Iris pigment epithelial cell (primary cell): Measurements from ENCODE around the gene CHEK2.
"Not testable (repeated sequence)": the region's sequence is repeated elsewhere in the genome, so short reads cannot be mapped to it uniquely, and the experiment has no call there.

Experiments
- DNase-seq: peaks from one replicate; pipeline ENCODE4 v3.0.0-alpha.2; 2011; ENCODE audit warnings: low read depth

The CHEK2 gene

GRCh38 chr22:28682966-28683365 lies 58.7 kb downstream of the CHEK2 start:
- not testable (repeated sequence) for DNase-seq

DNA sequence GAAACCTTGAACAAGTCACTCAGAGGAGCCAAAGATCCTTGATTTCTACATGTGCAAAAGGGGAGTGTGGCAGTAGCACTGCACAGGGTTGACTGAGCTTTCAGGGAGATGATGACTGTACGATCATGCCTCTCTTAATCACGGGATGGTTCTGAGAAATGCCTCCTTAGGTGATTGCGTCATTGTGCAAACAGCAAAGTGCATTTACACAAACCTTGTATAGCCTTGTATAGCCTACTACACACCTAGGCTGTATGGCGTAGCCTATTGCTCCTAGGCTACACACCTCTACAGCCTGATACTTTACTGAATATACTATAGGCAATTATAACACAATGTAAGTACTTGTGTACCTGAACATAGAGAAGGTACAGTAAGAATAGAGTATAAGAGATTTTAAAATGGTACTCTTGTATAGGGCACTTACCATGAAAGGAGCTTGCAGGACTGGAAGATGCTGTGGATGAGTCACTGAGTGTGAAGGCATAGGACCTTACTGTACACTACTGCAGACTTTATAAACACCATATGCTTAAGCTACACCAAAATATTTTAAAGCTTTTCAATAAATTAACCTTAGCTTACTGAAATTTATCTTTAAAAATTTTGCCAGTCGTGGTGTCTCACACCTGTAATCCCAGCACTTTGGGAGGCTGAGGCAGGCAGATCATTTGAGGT lies 60.7 kb downstream of the CHEK2 start:
- peak; percentile 55 for DNase-seq

DNA sequence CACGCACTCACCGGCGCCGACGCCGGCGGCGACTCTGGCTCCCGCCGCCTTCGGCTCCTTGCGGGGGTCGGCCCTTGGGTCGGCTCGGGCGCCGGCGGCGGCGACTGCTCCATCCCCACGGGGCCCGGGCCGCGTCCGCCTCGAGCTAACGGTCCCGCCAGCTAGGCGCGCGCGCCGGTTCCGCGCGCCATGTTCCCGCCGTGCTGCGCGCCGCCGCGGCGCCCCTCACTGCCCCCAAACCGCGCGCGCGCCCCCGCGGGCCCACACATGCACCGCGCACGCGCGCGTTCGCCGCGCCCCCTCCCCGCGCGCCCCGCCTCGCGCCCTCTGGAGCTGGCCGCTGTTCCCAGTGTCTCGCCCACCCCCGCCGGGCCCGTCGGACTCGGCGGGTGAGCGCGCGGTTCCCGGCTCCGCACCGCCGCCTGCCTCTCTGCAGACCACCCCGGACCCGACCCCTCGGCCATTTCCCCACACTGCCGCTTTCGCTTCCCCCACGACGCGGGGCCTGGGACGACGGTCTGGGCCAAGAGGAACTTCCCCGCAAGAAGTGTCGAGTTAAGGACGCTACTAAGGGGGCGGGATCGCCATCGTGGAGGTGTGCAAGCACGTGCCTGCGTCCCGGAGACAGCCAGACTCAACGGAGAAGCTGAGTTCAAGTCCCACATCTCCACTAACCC lies 61.9 kb downstream of the CHEK2 start, which contains the start of gene TTC28:
TSS of gene TTC28 (minus strand) at position 230 of the 677 bp plus-strand sequence. CDS start at position 113, 117 bp downstream.
- DNase-seq, result peak; percentile 72

- peak; percentile 18 for DNase-seq
Measured at GRCh38 chr22:28678778-28679610, 62.6 kb downstream of the CHEK2 start.

DNA sequence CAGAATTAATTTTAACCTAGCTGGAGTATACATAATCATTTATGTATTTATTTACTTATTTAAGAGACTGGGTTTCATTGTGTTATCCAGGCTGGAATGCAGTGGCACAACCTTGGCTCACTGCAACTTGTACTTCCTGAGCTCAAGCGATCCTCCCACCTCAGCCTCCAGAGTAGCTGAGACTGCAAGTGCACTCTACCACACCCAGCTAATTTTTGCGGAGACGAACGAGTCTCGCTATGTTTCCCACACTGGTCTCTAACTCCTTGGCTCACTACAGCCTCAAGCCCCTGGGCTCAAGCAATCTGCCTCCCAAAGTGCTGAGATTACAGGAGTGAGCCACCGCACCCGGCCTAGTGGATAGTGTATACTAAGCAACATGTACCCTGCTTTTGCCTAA lies 63.5 kb downstream of the CHEK2 start:
- DNase-seq, result not testable (repeated sequence)

GRCh38 chr22:28674121-28674563 lies 67.5 kb downstream of the CHEK2 start:
- peak; percentile 80 for DNase-seq

- peak; percentile 40 for DNase-seq
Measured at GRCh38 chr22:28670756-28671155, 70.9 kb downstream of the CHEK2 start.

- DNase-seq, result no peak
Measured at GRCh38 chr22:28670161-28670560, 71.5 kb downstream of the CHEK2 start.

DNA sequence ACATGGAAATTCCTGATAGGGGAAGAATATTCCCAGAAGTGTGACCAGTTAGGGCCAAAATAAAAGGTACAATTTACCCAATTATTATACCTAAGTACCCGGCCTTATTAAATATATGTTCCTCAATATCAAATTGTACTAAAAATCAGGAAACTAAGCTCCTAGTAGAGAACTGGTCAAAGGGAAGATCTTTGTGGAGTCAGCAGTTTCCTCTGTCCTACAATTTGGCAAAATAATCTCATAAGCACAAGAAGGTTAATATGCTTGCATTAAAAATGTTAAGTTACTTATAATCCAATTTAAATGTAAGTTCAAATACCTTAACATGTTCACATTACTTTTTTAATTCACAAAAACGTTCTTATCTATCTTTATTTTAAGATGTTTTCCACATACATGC lies 72.2 kb downstream of the CHEK2 start:
- DNase-seq, result no peak

DNA sequence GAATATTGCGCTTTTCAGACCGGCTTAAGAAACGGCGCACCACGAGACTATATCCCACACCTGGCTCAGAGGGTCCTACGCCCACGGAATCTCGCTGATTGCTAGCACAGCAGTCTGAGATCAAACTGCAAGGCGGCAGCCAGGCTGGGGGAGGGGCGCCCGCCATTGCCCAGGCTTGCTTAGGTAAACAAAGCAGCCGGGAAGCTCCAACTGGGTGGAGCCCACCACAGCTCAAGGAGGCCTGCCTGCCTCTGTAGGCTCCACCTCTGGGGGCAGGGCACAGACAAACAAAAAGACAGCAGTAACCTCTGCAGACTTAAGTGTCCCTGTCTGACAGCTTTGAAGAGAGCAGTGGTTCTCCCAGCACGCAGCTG lies 78.1 kb downstream of the CHEK2 start:
- DNase-seq, result not testable (repeated sequence)

DNA sequence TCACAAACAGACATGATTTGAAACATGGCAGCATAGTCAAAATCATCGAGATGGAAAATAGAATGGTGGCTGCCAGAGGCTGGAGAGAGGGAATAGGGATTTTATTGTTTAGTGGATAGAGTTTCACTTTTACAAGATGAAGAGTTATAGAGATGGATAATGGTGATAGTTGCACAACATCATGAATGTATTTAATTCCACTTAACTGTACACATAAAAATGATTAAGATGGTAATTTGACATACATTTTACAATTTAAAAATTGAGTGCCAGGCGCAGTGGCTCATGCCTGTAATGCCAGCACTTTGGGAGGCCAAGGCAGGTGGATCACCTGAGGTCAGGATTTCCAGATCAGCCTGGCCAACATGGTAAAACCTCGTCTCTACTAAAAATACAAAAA lies 83.2 kb downstream of the CHEK2 start:
- no peak for DNase-seq

DNA sequence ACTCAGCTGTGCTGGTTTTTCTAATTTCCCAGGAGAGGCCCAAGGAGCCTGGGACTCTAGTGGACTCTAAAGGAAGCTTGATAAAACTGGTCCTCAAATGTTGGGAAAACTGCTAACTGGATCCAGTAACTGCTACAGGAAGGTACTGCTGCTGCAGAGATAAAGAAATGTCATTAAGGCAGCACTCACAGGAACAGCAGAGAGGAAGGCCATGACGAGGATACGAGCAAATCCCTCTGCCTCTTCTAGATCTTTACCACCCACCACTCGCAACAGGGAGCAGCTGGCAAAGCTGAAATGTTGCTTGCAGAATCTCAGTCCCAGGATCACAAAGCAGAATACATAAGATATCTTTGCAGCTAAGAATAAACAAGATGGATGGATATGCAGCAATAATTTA lies 85.4 kb downstream of the CHEK2 start:
- DNase-seq, result no peak

DNA sequence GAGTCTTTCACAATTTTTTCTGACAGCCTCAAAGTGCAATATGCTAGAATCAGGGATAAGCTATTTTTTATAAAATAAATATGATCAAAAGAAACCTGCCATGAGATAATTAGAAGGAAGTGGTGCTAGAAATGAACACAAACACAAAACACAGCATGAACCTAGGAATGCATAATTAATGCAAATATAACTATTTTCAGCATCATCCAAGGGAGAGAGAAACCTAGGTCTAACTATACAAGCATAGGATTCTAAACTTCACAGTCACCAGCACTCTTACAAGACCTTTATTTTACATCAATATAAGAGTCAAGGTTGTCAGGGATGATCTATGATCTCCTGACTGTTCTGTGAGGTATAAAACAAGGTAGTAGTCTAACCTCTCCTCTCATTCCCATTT lies 91.2 kb downstream of the CHEK2 start:
- no peak for DNase-seq

DNA sequence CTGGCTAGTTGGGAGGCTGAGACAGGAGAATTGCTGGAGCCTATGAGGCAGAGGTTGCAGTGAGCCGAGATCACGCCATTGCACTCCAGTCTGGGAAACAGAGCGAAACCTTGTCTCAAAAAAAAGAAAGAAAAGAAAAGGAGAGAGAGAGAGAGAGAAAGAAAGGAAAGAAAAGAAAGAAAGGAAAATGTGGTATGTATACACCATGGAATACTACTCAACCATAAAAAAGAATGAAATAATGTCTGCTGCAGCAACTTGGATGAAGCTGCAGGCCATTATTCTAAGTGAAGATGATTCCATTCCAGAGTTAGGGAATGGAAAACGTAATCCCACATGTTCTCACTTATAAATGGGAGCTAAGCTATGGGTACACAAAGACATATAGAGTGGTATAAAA lies 92.8 kb downstream of the CHEK2 start:
- no peak for DNase-seq

DNA sequence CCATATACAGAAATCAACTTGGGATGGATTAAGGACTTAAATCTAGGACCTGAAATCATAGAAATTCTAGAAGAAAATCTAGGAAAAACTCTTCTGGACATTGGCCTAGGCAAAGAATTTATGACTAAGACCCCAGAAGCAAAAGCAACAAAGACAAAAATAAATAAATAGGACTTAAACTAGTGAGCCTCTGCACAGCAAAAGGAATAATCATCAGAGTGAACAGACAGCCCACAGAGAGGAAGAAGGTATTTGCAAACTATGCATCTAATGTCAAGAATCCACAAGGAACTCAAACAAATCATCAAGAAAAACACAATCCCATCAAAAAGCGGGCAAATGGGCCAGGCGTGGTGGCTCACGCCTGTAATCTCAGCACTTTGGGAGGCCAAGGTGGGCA lies 94.4 kb downstream of the CHEK2 start:
- peak; percentile 72 for DNase-seq

GRCh38 chr22:28639321-28639720 lies 102.3 kb downstream of the CHEK2 start:
- no peak for DNase-seq
